Breast epithelium (tissue), 4 donors: ENCODE data around the gene WARS2. TPM values are rescaled to one million over a fixed set of nuclear protein-coding genes. Genes with fewer than 3 reads are reported as not detected.
A peak's percentile ranks its signal among the peaks of the same experiment; 100 is the strongest.

Source experiments
- DNase-seq, 2 donors: peaks; one replicate each; pipeline ENCODE4 v3.0.0-alpha.2; 2019; ENCODE audit warnings: low spot score in 2 of 2
- H3K27ac ChIP-seq, 2 donors: fragments of 200-600 bp; sonication (generic) in 1 of 2; one replicate each; pipeline ENCODE4 v1.5.1; 2016 to 2019; ENCODE audit warnings: mild to moderate bottlenecking in 1 of 2
- H3K27me3 ChIP-seq, 2 donors: fragments of 200-600 bp; sonication (generic) in 1 of 2; one replicate each; pipeline versions ENCODE4 v1.5.1 to v1.6.0; 2017 to 2019; ENCODE audit warnings: control low read depth in 1 of 2, mild to moderate bottlenecking in 1 of 2
- H3K36me3 ChIP-seq: fragments of 200-600 bp; one replicate; pipeline ENCODE4 v1.5.1; 2019
- H3K4me1 ChIP-seq, 2 donors: fragments of 200-600 bp; sonication (generic); one replicate each; pipeline ENCODE4 v1.5.1; 2016 to 2019; ENCODE audit warnings: control low read depth in 1 of 2
- H3K4me3 ChIP-seq, 3 donors: fragments of 200-600 bp; sonication (generic); 1 replicate in 2 of 3; 2 replicates in 1 of 3; pipeline ENCODE4 v1.5.1; 2016 to 2019; ENCODE audit warnings: mild to moderate bottlenecking in 3 of 3, moderate library complexity in 2 of 3
- H3K9me3 ChIP-seq, 2 donors: fragments of 200-600 bp; sonication (generic) in 1 of 2; one replicate each; pipeline ENCODE4 v1.5.1; 2016 to 2019; ENCODE audit warnings: control low read depth in 1 of 2
- POLR2A ChIP-seq: fragments of 450-650 bp; IDR thresholded peaks from one replicate; pipeline ENCODE4 v1.6.1; 2016; ENCODE audit warnings: antibody characterized with exemption, mild to moderate bottlenecking, moderate library complexity
- POLR2AphosphoS5 ChIP-seq, 3 donors: sonication (generic); formaldehyde crosslinking; IDR thresholded peaks; one replicate each; pipeline ENCODE4 v1.6.1; 2017; ENCODE audit warnings: antibody characterized with exemption in 3 of 3
- intact Hi-C: fragments of 100-400 bp; cut with DNase I; formaldehyde crosslinking; loops from one replicate; pipeline ENCODE4 v1.15.1; 2023; ENCODE audit warnings: low total_unique reads
- total RNA-seq, 3 donors: library from RNA; depleted of rRNA; stranded (reverse); fragments of >200 nt; gene quantifications; one replicate each; pipeline ENCODE4 v1.1.0, GENCODE V29; 2016
- TF ChIP-seq, protein P1 (sequence below), 3 donors: fragments of 450-650 bp; IDR thresholded peaks; one replicate each; pipeline ENCODE4 v1.5.1; 2016 to 2017; ENCODE audit warnings: antibody characterized with exemption in 3 of 3, mild to moderate bottlenecking in 3 of 3, moderate library complexity in 3 of 3

Gene WARS2
- total RNA-seq, 3 donors from 2014 or later = 21.1 to 26.2 (median 23.3) TPM

DNA sequence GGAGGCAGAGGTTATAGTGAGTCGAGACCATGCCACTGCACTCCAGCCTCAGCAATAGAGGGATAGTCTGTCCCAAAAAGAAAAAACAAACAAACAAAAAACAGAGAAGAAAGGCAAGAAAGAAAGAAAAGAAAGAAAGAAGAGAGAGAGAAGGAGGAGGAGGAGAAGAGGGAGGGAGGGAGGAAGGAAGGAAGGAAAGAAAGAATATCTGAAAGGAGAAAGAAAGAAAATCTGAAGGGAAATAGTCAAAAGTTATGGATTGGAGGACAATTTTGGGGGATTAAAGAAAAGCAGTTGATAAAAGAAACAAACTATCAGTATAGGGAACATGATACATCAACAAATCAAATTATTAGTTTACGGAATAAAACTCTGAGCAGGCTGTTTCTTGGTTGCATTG, 84.9 kb downstream of the WARS2 start:
- no peak for DNase-seq
- Histone ChIP-seq H3K36me3 (no peaks in the 10 kb centered on the region), H3K4me3 (no peak overlapping the region), H3K27me3 (no peaks in the 10 kb centered on the region), H3K9me3 (no peaks in the 10 kb centered on the region), H3K27ac (no peak overlapping the region), H3K4me1 (no peaks in the 10 kb centered on the region)
- TF ChIP-seq, protein P1, sequence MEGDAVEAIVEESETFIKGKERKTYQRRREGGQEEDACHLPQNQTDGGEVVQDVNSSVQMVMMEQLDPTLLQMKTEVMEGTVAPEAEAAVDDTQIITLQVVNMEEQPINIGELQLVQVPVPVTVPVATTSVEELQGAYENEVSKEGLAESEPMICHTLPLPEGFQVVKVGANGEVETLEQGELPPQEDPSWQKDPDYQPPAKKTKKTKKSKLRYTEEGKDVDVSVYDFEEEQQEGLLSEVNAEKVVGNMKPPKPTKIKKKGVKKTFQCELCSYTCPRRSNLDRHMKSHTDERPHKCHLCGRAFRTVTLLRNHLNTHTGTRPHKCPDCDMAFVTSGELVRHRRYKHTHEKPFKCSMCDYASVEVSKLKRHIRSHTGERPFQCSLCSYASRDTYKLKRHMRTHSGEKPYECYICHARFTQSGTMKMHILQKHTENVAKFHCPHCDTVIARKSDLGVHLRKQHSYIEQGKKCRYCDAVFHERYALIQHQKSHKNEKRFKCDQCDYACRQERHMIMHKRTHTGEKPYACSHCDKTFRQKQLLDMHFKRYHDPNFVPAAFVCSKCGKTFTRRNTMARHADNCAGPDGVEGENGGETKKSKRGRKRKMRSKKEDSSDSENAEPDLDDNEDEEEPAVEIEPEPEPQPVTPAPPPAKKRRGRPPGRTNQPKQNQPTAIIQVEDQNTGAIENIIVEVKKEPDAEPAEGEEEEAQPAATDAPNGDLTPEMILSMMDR (IDR thresholded peaks at IDR 0.05) = no peak
- intact Hi-C loops = no loop called here

GRCh38 chr1:119053917-119054316, 86.5 kb downstream of the WARS2 start:
- H3K36me3 ChIP-seq = no peaks in the 10 kb centered on the region
- no peaks in the 10 kb centered on the region for H3K4me1 ChIP-seq
- H3K4me3 ChIP-seq = no peak overlapping the region
- no peaks in the 10 kb centered on the region for H3K27me3 ChIP-seq
- no peak overlapping the region for H3K27ac ChIP-seq
- intact Hi-C loops = no loop called here
- H3K9me3 ChIP-seq = no peaks in the 10 kb centered on the region
- TF ChIP-seq POLR2AphosphoS5 (IDR thresholded peaks at IDR 0.05) (no peak), POLR2A (no peak)
- TF ChIP-seq, protein P1 (IDR thresholded peaks at IDR 0.05) = no peak
- no peak for DNase-seq

- no peaks in the 10 kb centered on the region for H3K4me1 ChIP-seq
- H3K27ac ChIP-seq = peak overlapping the region in 1 of 2 donors; percentile 26
- no peak overlapping the region for H3K4me3 ChIP-seq
- H3K36me3 ChIP-seq = no peaks in the 10 kb centered on the region
- no peaks in the 10 kb centered on the region for H3K9me3 ChIP-seq
- no peak for DNase-seq
- intact Hi-C loops = no loop called here
- H3K27me3 ChIP-seq = no peaks in the 10 kb centered on the region
- no peak for TF ChIP-seq POLR2AphosphoS5 (IDR thresholded peaks at IDR 0.05)
- no peak for TF ChIP-seq POLR2A
- TF ChIP-seq, protein P1 (IDR thresholded peaks at IDR 0.05) = no peak
These were observed 88.2 kb downstream of the WARS2 start for GRCh38 chr1:119052267-119052666.

DNA sequence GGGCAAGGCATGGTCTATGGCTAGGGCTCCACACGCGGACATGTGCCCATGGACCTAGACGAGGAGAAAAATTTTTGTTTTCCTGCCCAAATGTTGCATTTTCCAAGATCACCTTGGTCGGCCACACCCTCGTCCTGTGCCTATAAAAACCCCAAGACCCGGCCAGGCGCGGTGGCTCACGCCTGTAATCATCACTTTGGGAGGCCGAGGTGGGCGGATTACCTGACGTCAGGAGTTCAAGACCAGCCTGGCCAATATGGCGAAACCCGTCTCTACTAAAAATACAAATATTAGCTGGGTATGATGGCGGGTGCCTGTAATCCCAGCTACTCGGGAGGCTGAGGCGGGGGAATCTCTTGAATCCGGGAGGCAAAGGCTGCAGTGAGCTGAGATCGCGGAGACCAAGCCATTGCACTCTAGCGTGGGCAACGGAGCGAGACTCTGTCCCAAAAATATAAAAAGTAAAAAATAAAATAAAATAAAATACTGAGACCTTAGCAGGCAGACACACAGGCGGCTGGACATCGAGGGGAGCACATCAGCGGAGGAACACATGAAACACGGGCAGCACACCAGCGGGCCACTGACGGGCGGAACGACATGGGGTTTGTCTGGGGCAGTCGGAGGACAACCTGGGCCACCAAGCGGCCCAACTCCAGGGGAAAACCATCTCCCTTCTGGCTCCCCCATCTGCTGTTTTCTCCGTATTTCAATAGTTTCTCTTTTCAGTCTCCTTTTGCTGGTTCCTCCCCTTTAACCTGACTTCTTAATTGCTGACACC, 91.6 kb downstream of the WARS2 start:
- TF ChIP-seq POLR2A (no peak), POLR2AphosphoS5 (IDR thresholded peaks at IDR 0.05) (no peak)
- TF ChIP-seq, protein P1 (IDR thresholded peaks at IDR 0.05) = no peak
- Histone ChIP-seq H3K27ac (no peak overlapping the region), H3K27me3 (no peaks in the 10 kb centered on the region), H3K36me3 (no peaks in the 10 kb centered on the region), H3K4me1 (no peaks in the 10 kb centered on the region), H3K4me3 (no peak overlapping the region), H3K9me3 (no peaks in the 10 kb centered on the region)
- intact Hi-C loops = no loop called here
- no peak for DNase-seq

GRCh38 chr1:119046785-119047438, 93.5 kb downstream of the WARS2 start:
- H3K4me1 ChIP-seq = no peaks in the 10 kb centered on the region
- intact Hi-C loops = no loop called here
- no peak for TF ChIP-seq POLR2A
- no peaks in the 10 kb centered on the region for H3K36me3 ChIP-seq
- no peaks in the 10 kb centered on the region for H3K27me3 ChIP-seq
- H3K27ac ChIP-seq = peak overlapping the region; percentile 34 to 49
- no peaks in the 10 kb centered on the region for H3K9me3 ChIP-seq
- DNase-seq = no peak
- peak overlapping the region in 1 of 3 donors; percentile 9 for H3K4me3 ChIP-seq
